GM12891 (cell line): ENCODE measurements around the gene AKAP3.

Experiments used
- PAX5 ChIP-seq: IDR thresholded peaks from 2 replicates; pipeline ENCODE4 v1.6.1; 2011; ENCODE audit warnings: low read length, moderate library complexity, mild to moderate bottlenecking; ENCODE audit not compliant: insufficient read depth, severe bottlenecking
- POLR2A ChIP-seq: IDR thresholded peaks from 2 replicates; pipeline ENCODE4 v1.6.1; 2011; ENCODE audit warnings: low read depth, low read length, control low read depth
- POLR2AphosphoS5 ChIP-seq: IDR thresholded peaks from 2 replicates; pipeline ENCODE4 v1.6.1; 2011; ENCODE audit warnings: low read depth, low read length, control low read depth
- POU2F2 ChIP-seq: IDR thresholded peaks from 2 replicates; pipeline ENCODE4 v1.6.1; 2011; ENCODE audit warnings: low read depth, mild to moderate bottlenecking, control low read depth, low read length, moderate library complexity
- SPI1 ChIP-seq: IDR thresholded peaks from 2 replicates; pipeline ENCODE4 v1.6.1; 2011; ENCODE audit warnings: low read depth, low read length, control low read depth
- TAF1 ChIP-seq: IDR thresholded peaks from 2 replicates; pipeline ENCODE4 v1.6.1; 2011; ENCODE audit warnings: low read depth, low read length, control low read depth

DNA sequence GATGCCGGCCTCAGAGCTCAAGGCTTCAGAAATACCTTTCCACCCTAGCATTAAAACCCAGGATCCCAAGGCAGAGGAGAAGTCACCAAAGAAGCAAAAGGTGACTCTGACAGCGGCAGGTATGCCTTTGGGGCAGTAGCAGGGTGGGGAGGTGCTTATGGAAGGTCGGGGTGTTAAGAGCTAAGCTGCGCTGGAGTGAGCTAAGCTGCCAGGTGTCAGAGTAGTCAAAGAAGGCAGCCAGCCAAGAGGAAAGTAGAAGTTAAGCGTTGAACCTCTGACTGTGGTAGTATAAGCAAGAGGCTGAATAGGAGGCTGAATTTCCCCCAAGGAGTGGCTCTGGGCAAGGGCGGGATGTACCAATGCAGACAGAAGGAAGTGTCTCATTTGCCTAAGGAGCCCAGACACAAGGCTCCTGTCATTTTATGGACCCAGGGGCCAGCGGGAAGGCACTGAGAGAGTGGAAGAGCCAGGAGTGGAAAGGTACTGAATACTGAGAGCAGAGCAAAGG, 57.6 kb downstream of the AKAP3 start:
- TF ChIP-seq POLR2AphosphoS5 (no peak), POLR2A (no peak), SPI1 (no peak), PAX5 (no peak), TAF1 (no peak), POU2F2 (no peak)
